Measurements from ENCODE around the gene MMP25. TPM values are rescaled to one million over a fixed set of nuclear protein-coding genes. Genes with fewer than 3 reads are reported as not detected.
A peak's percentile ranks its signal among the peaks of the same experiment; 100 is the strongest.

Gene MMP25
- total RNA-seq, 4 donors from 2014 or later, result 0.49 to 1.6 (median 0.70) TPM

- Histone ChIP-seq H3K27ac (no peak within 1 kb of the TSS), H3K9me3 (no peaks in the 10 kb centered on the region), H3K4me1 (peaks cover 30 to 34% of the 10 kb centered on the region in 2 donors), H3K36me3 (no peaks in the 10 kb centered on the region), H3K27me3 (no peaks in the 10 kb centered on the region), H3K4me3 (replicated peaks in 1 of 3) (no peak within 1 kb of the TSS)
- intact Hi-C loops (cut with DNase I), result no loop called here
- TF ChIP-seq POLR2A (IDR thresholded peaks at IDR 0.05), result no peak
- peak in 1 of 6 experiments; percentile 6 for TF ChIP-seq CTCF (IDR thresholded peaks at IDR 0.05)
- 5% methylated on average over 15 to 23 of the region's 52 CpGs for WGBS, 2 donors
- DNase-seq, result peak; percentile 30 to 42
Measured at GRCh38 chr16:3017794-3018506, 28.4 kb upstream of the MMP25 start, which contains the start of gene CLDN6. TSS of gene CLDN6 (minus strand) at chr16:3018183. CDS start at chr16:3016021, 2,162 bp downstream.

GRCh38 chr16:3019594-3020246 lies 26.6 kb upstream of the MMP25 start:
- Histone ChIP-seq H3K4me3 (replicated peaks in 1 of 3) (peak overlapping the region in 1 of 3 donors; percentile 77), H3K27ac (no peak overlapping the region), H3K27me3 (no peaks in the 10 kb centered on the region), H3K36me3 (no peaks in the 10 kb centered on the region), H3K4me1 (peaks cover 41 to 44% of the 10 kb centered on the region in 2 donors), H3K9me3 (no peaks in the 10 kb centered on the region)
- intact Hi-C loops (cut with DNase I), result no loop called here
- no peak for TF ChIP-seq POLR2A (IDR thresholded peaks at IDR 0.05)
- TF ChIP-seq CTCF (IDR thresholded peaks at IDR 0.05), result no peak
- WGBS, 2 donors, result 31 to 36% methylated on average over 36 to 37 of the region's 40 CpGs
- DNase-seq, result no peak

- TF ChIP-seq POLR2A (IDR thresholded peaks at IDR 0.05) (peak; percentile 66 to 90), CTCF (IDR thresholded peaks at IDR 0.05) (peak in 1 of 6 experiments; percentile 26)
- H3K9me3 ChIP-seq, result no peaks in the 10 kb centered on the region
- WGBS, 2 donors, result 0% methylated on average over 6 to 9 of the region's 49 CpGs
- H3K36me3 ChIP-seq, result no peaks in the 10 kb centered on the region
- intact Hi-C loops (cut with DNase I), result no loop called here
- H3K4me3 ChIP-seq (replicated peaks in 1 of 3), result peak within 1 kb of the TSS; percentile 77 to 79 (median 78)
- peaks cover 41 to 49% of the 10 kb centered on the region in 2 donors for H3K4me1 ChIP-seq
- peak within 1 kb of the TSS; percentile 82 to 98 (median 98) for H3K27ac ChIP-seq
- H3K27me3 ChIP-seq, result no peaks in the 10 kb centered on the region
- DNase-seq, result peak; percentile 79
Measured at GRCh38 chr16:3020247-3020603, 26.1 kb upstream of the MMP25 start, which contains the start of gene TNFRSF12A. TSS of gene TNFRSF12A (plus strand) at chr16:3020368. CDS start at chr16:3020398, 30 bp downstream.

- Histone ChIP-seq H3K4me1 (peaks cover 41 to 51% of the 10 kb centered on the region in 2 donors), H3K9me3 (no peaks in the 10 kb centered on the region), H3K36me3 (no peaks in the 10 kb centered on the region), H3K27me3 (no peaks in the 10 kb centered on the region), H3K27ac (peak overlapping the region; percentile 82 to 98 (median 98)), H3K4me3 (replicated peaks in 1 of 3) (peak overlapping the region; percentile 77 to 79 (median 78))
- intact Hi-C loops (cut with DNase I), result no loop called here
- TF ChIP-seq POLR2A (IDR thresholded peaks at IDR 0.05) (no peak), CTCF (IDR thresholded peaks at IDR 0.05) (no peak)
- WGBS, 2 donors, result 0 to 1% methylated on average over 11 to 16 of the region's 57 CpGs
- peak; percentile 92 to 93 for DNase-seq
Measured at GRCh38 chr16:3020604-3021448, 25.5 kb upstream of the MMP25 start.
